Activated naive CD4-positive, alpha-beta T cell treated with anti-CD3 and anti-CD28 coated beads, Interleukin-2, amount 10 ng/mL, durations not matched to agents 7 days and 5 days (primary cell): ENCODE results near the gene SEPTIN7.

Experiments used
- CTCF ChIA-PET: fragments of 350-600 bp; sonication (Branson Sonifier 250); formaldehyde crosslinking; loops from one replicate; lab custom pipeline; 2021; ENCODE audit warnings: antibody characterized with exemption; lab: Charles Lee
- DNase-seq: peaks from one replicate; pipeline ENCODE4 v3.0.0-alpha.2; 2020
- H3K27ac Mint-ChIP-seq: one replicate; pipeline ENCODE4 v1.8.0; 2021; ENCODE audit warnings: mild to moderate bottlenecking, moderate library complexity, mixed read lengths
- H3K27me3 Mint-ChIP-seq: one replicate; pipeline ENCODE4 v1.8.0; 2021; ENCODE audit warnings: mild to moderate bottlenecking, mixed read lengths
- H3K36me3 Mint-ChIP-seq: one replicate; pipeline ENCODE4 v1.8.0; 2021; ENCODE audit warnings: mixed read lengths
- H3K4me1 Mint-ChIP-seq: one replicate; pipeline ENCODE4 v1.8.0; 2021; ENCODE audit warnings: mixed read lengths
- H3K4me3 Mint-ChIP-seq: one replicate; pipeline ENCODE4 v1.8.0; 2021; ENCODE audit warnings: mild to moderate bottlenecking, moderate library complexity, mixed read lengths
- H3K9me3 Mint-ChIP-seq: one replicate; pipeline ENCODE4 v1.8.0; 2021; ENCODE audit warnings: mixed read lengths

Gene SEPTIN7

GRCh38 chr7:35828817-35829216, 28.0 kb downstream of the SEPTIN7 start:
- DNase-seq: no peak
- Mint-ChIP-seq H3K36me3 (peaks cover 25% of the 10 kb centered on the region), H3K4me3 (no peak overlapping the region), H3K27ac (no peak overlapping the region), H3K4me1 (peaks cover 9% of the 10 kb centered on the region), H3K27me3 (no peaks in the 10 kb centered on the region), H3K9me3 (no peaks in the 10 kb centered on the region)
- CTCF ChIA-PET: no interaction called here

GRCh38 chr7:35831208-35831607, 30.4 kb downstream of the SEPTIN7 start:
- no peak for DNase-seq
- Mint-ChIP-seq H3K36me3 (peaks cover 39% of the 10 kb centered on the region), H3K27ac (no peak overlapping the region), H3K9me3 (no peaks in the 10 kb centered on the region), H3K4me1 (peaks cover 9% of the 10 kb centered on the region), H3K4me3 (no peak overlapping the region), H3K27me3 (no peaks in the 10 kb centered on the region)
- CTCF ChIA-PET: no interaction called here

GRCh38 chr7:35839860-35840854, 39.3 kb downstream of the SEPTIN7 start:
- Mint-ChIP-seq H3K36me3 (peaks cover 31% of the 10 kb centered on the region), H3K4me1 (peaks cover 2% of the 10 kb centered on the region), H3K4me3 (no peak overlapping the region), H3K27me3 (no peaks in the 10 kb centered on the region), H3K9me3 (no peaks in the 10 kb centered on the region), H3K27ac (no peak overlapping the region)
- DNase-seq: no peak
- CTCF ChIA-PET: no interaction called here

GRCh38 chr7:35846816-35847412, 46.1 kb downstream of the SEPTIN7 start:
- DNase-seq: no peak
- no peaks in the 10 kb centered on the region for H3K27me3 Mint-ChIP-seq
- peaks cover 2% of the 10 kb centered on the region for H3K4me1 Mint-ChIP-seq
- no peaks in the 10 kb centered on the region for H3K9me3 Mint-ChIP-seq
- CTCF ChIA-PET: interaction anchor here (1.4 kb wide), 1 partner anchor 44 kb away, joined by 3 read pairs; no protein-coding TSS in a partner anchor
- H3K4me3 Mint-ChIP-seq: no peak overlapping the region
- no peak overlapping the region for H3K27ac Mint-ChIP-seq
- peaks cover 36% of the 10 kb centered on the region for H3K36me3 Mint-ChIP-seq

- H3K4me3 Mint-ChIP-seq: no peak overlapping the region
- no peaks in the 10 kb centered on the region for H3K27me3 Mint-ChIP-seq
- no peak for DNase-seq
- no peaks in the 10 kb centered on the region for H3K9me3 Mint-ChIP-seq
- peaks cover 47% of the 10 kb centered on the region for H3K36me3 Mint-ChIP-seq
- H3K27ac Mint-ChIP-seq: no peak overlapping the region
- H3K4me1 Mint-ChIP-seq: peaks cover 3% of the 10 kb centered on the region
- CTCF ChIA-PET: no interaction called here
Observed at GRCh38 chr7:35848725-35849124, 47.9 kb downstream of the SEPTIN7 start.

GRCh38 chr7:35849158-35849831, 48.4 kb downstream of the SEPTIN7 start:
- Mint-ChIP-seq H3K9me3 (no peaks in the 10 kb centered on the region), H3K4me3 (no peak overlapping the region), H3K27me3 (no peaks in the 10 kb centered on the region), H3K36me3 (peaks cover 47% of the 10 kb centered on the region), H3K27ac (no peak overlapping the region), H3K4me1 (peaks cover 3% of the 10 kb centered on the region)
- no peak for DNase-seq
- CTCF ChIA-PET: no interaction called here

GRCh38 chr7:35849954-35850353, 49.1 kb downstream of the SEPTIN7 start:
- Mint-ChIP-seq H3K27ac (no peak overlapping the region), H3K4me1 (peaks cover 3% of the 10 kb centered on the region), H3K4me3 (no peak overlapping the region), H3K27me3 (no peaks in the 10 kb centered on the region), H3K9me3 (no peaks in the 10 kb centered on the region), H3K36me3 (peaks cover 45% of the 10 kb centered on the region)
- CTCF ChIA-PET: no interaction called here
- no peak for DNase-seq
